ENCODE data around the gene ZNF879.

The ZNF879 gene

GRCh38 chr5:179006564-179006963, 17.0 kb upstream of the ZNF879 start:
- in situ Hi-C loops (cut with HindIII; ENCODE audit: low sequenced_read_pairs), result no loop called here

GRCh38 chr5:179008667-179009066, 14.9 kb upstream of the ZNF879 start:
- in situ Hi-C loops (cut with HindIII; ENCODE audit: low sequenced_read_pairs), result no loop called here

GRCh38 chr5:179033004-179033580, 9.5 kb downstream of the ZNF879 start:
- in situ Hi-C loops (cut with HindIII; ENCODE audit: low sequenced_read_pairs), result no loop called here

DNA sequence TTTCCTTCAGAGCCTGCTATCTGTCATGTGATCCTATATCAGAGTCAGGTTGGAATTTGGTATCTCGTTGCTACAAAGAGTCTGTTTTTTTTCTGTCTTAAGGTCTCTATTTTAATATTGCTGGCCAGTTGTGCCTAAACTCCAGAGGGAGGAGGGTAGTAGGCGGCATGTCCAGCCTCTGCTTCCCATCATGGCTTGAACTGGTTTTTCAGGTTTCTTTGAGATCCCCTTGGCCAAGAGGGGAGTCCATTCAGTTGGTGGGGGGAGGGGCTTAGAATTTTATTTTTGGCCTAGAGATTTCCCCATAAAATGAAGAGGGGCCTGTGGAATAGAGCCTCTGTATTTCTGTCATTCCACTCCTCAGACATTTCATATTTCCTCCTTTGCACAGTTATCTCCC, 21.2 kb downstream of the ZNF879 start:
- in situ Hi-C loops (cut with HindIII; ENCODE audit: low sequenced_read_pairs), result no loop called here

GRCh38 chr5:179051784-179052183, 28.2 kb downstream of the ZNF879 start:
- in situ Hi-C loops (cut with HindIII; ENCODE audit: low sequenced_read_pairs), result no loop called here

- in situ Hi-C loops (cut with HindIII; ENCODE audit: low sequenced_read_pairs), result no loop called here
Observed at GRCh38 chr5:179054036-179054785, 30.6 kb downstream of the ZNF879 start.

GRCh38 chr5:179054876-179055275, 31.3 kb downstream of the ZNF879 start:
- in situ Hi-C loops (cut with HindIII; ENCODE audit: low sequenced_read_pairs), result no loop called here

- in situ Hi-C loops (cut with HindIII; ENCODE audit: low sequenced_read_pairs), result no loop called here
Observed at GRCh38 chr5:179055436-179055835, 31.8 kb downstream of the ZNF879 start.

DNA sequence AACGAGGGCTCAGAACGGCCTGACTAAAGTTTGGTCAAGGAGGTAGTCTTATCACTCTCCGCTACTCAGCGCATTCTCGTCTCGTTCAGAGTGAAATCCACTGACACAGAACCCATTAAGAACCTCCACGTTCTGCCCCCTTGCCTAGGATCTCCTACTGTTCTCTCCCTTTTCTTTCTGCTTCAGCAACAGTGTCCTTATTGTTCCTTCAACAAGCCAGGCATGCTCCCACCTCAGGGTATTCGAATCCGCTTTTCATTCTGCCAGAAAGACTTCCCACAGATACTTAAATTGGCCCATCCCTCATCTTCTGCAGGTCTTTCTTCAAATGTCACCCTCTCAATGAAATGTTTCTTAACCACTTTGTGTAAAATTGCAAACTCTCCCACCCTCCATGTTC, 32.2 kb downstream of the ZNF879 start:
- in situ Hi-C loops (cut with HindIII; ENCODE audit: low sequenced_read_pairs), result no loop called here

GRCh38 chr5:179060116-179061008, 36.8 kb downstream of the ZNF879 start, which contains the start of gene ZNF354C:
ZNF354C (plus strand) TSS chr5:179060373; CDS start chr5:179062069, 1,696 bp downstream.
- in situ Hi-C loops (cut with HindIII; ENCODE audit: low sequenced_read_pairs), result no loop called here

GRCh38 chr5:179061025-179061424, 37.4 kb downstream of the ZNF879 start:
- in situ Hi-C loops (cut with HindIII; ENCODE audit: low sequenced_read_pairs), result no loop called here

DNA sequence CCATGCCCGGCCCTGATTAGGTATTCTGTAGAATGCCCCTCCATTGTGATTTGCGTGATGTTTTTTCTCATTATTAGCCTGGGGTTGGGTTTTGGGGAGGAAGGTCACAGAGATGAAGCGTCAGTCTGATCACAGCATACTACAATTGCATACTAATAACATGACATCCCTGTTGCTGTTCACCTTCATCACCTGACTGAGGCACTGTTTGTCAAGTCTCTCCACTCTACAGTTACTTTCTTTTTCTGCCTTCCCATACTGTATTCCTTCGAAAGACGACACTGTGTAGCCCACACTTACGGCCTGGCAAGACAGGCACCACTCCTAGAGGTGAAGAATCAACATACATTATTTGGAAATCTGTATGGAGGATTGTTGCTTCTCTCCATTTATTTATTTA, 42.1 kb downstream of the ZNF879 start:
- in situ Hi-C loops (cut with HindIII; ENCODE audit: low sequenced_read_pairs), result no loop called here

- in situ Hi-C loops (cut with HindIII; ENCODE audit: low sequenced_read_pairs), result loop anchor here (25.0 kb wide), 1 partner anchor 167 kb away; no protein-coding TSS in a partner anchor
Observed at GRCh38 chr5:179079165-179079987, 55.8 kb downstream of the ZNF879 start.

DNA sequence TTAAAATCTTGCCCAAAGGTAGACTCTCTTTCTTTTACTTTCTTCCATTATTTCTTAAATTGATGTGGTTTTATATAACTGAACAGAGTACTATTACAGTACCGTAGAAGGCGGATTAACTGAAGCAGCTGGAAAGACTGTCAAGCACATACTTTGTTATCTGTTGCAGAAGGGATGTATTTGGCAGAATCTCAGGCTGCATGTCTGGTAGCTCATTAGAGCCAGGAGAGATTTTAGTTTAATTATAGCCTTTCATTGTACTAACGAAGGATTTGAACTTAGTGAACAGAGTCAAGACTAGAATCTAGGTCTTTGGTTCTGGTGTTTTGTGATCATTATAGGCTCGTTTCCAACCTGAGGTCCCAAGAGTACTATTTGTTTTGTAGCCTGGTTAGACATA, 57.1 kb downstream of the ZNF879 start:
- in situ Hi-C loops (cut with HindIII; ENCODE audit: low sequenced_read_pairs), result loop anchor here (25.0 kb wide), 1 partner anchor 168 kb away; no protein-coding TSS in a partner anchor

Measured in DLD1 (cell line).